HG03135 (cell line): ENCODE results near the gene RPS24.

Source experiments
- ATAC-seq: cut with Tn5 transposase; IDR thresholded peaks from one replicate; pipeline ENCODE4 v1.9.1; 2021; ENCODE audit warnings: mild to moderate bottlenecking, moderate library complexity; ENCODE audit not compliant: unreplicated experiment

Gene RPS24

GRCh38 chr10:78025685-78026364, 7.8 kb upstream of the RPS24 start:
- ATAC-seq = no peak

- ATAC-seq = peak; percentile 6
These were observed 5.0 kb upstream of the RPS24 start for GRCh38 chr10:78028438-78029268.

- peak; percentile 58 for ATAC-seq
These were observed 4.1 kb upstream of the RPS24 start, which contains the start of gene POLR3A for GRCh38 chr10:78029269-78030226. Gene POLR3A, minus strand, starts transcription at chr10:78029515. Its CDS starts 108 bp downstream, at chr10:78029407.

- ATAC-seq = no peak
These were observed 351 bp upstream of the RPS24 start for GRCh38 chr10:78033387-78033636.

- ATAC-seq = no peak
These were observed 1.4 kb downstream of the RPS24 start for GRCh38 chr10:78035025-78035424.

- ATAC-seq = no peak
These were observed 1.8 kb downstream of the RPS24 start for GRCh38 chr10:78035437-78035836.

GRCh38 chr10:78035933-78036583, 2.4 kb downstream of the RPS24 start:
- ATAC-seq = no peak

GRCh38 chr10:78038105-78038504, 4.4 kb downstream of the RPS24 start:
- no peak for ATAC-seq

- ATAC-seq = no peak
These were observed 5.3 kb downstream of the RPS24 start for GRCh38 chr10:78038791-78039547.

GRCh38 chr10:78039743-78040142, 6.1 kb downstream of the RPS24 start:
- ATAC-seq = no peak

GRCh38 chr10:78041170-78042057, 7.8 kb downstream of the RPS24 start:
- ATAC-seq = no peak

- no peak for ATAC-seq
These were observed 8.5 kb downstream of the RPS24 start for GRCh38 chr10:78042058-78042751.

GRCh38 chr10:78042752-78043104, 9.1 kb downstream of the RPS24 start:
- ATAC-seq = no peak

GRCh38 chr10:78044179-78044578, 10.5 kb downstream of the RPS24 start:
- no peak for ATAC-seq

- ATAC-seq = no peak
These were observed 11.0 kb downstream of the RPS24 start for GRCh38 chr10:78044699-78045098.

- no peak for ATAC-seq
These were observed 11.6 kb downstream of the RPS24 start for GRCh38 chr10:78045237-78045636.

- no peak for ATAC-seq
These were observed 12.2 kb downstream of the RPS24 start for GRCh38 chr10:78045856-78046255.

GRCh38 chr10:78046711-78047269, 13.1 kb downstream of the RPS24 start:
- no peak for ATAC-seq
